H1 (cell line): ENCODE data around the gene RNF220. TPM values are rescaled to one million over a fixed set of nuclear protein-coding genes. Genes with fewer than 3 reads are reported as not detected.
A peak's percentile ranks its signal among the peaks of the same experiment; 100 is the strongest.

ENCODE experiments used
- CTCF ChIA-PET: fragments of 300-600 bp; sonication (Branson Sonifier 250); formaldehyde crosslinking; loops from one replicate; lab custom pipeline; 2021; ENCODE audit not compliant: partially characterized antibody; lab: Charles Lee
- POLR2A ChIA-PET: fragments of 300-600 bp; sonication (Branson Sonifier 250); formaldehyde crosslinking; loops from one replicate; lab custom pipeline; 2021; ENCODE audit warnings: inconsistent platforms; ENCODE audit not compliant: partially characterized antibody; lab: Charles Lee
- DNase-seq, 2 experiments: peaks; one replicate each; pipeline versions ENCODE4 v3.0.0 to v3.0.0-alpha.2; 2010 to 2022; ENCODE audit warnings: low spot score in 2 of 2, low read depth in 1 of 2, mixed read lengths in 1 of 2
- FAIRE-seq: peaks from 2 replicates; lab custom pipeline; 2011; peaks lifted over from hg19 to GRCh38; lab: Jason Lieb, UNC
- H2AFZ ChIP-seq: 2 replicates; pipeline ENCODE4 v1.8.1; 2012; ENCODE audit warnings: low read length, inconsistent platforms
- H2AK5ac ChIP-seq: 2 replicates; pipeline ENCODE4 v1.6.1; 2013; ENCODE audit warnings: low read depth, low read length
- H2BK120ac ChIP-seq: replicated peaks from 2 replicates; pipeline ENCODE3; 2013; ENCODE audit warnings: low read depth, low read length, inconsistent platforms
- H2BK12ac ChIP-seq: 2 replicates; pipeline ENCODE4 v1.6.1; 2013; ENCODE audit warnings: low read depth, low read length
- H2BK15ac ChIP-seq: 2 replicates; pipeline ENCODE4 v1.6.1; 2013; ENCODE audit warnings: low read length
- H2BK20ac ChIP-seq: 2 replicates; pipeline ENCODE4 v1.6.1; 2013; ENCODE audit warnings: low read length
- H2BK5ac ChIP-seq: 2 replicates; pipeline ENCODE4 v1.6.1; 2013; ENCODE audit warnings: low read depth, low read length
- H3K14ac ChIP-seq: 2 replicates; pipeline ENCODE4 v1.6.1; 2013; ENCODE audit warnings: inconsistent platforms; ENCODE audit not compliant: insufficient read length
- H3K18ac ChIP-seq: 2 replicates; pipeline ENCODE4 v1.6.1; 2013; ENCODE audit warnings: low read length; ENCODE audit errors: extremely low read depth
- H3K23ac ChIP-seq: 2 replicates; pipeline ENCODE4 v1.6.1; 2013; ENCODE audit warnings: inconsistent platforms; ENCODE audit not compliant: insufficient read length
- H3K23me2 ChIP-seq: 2 replicates; pipeline ENCODE4 v1.6.1; 2013; ENCODE audit warnings: low read depth, low read length
- H3K27ac ChIP-seq: 2 replicates; pipeline ENCODE4 v1.6.1; 2011; ENCODE audit warnings: low read depth, low read length, inconsistent platforms
- H3K27me3 ChIP-seq, 4 experiments: replicated peaks in 1 of 4; 1 replicate in 1 of 4; 2 replicates in 3 of 4; pipeline versions ENCODE4 v1.6.1 to v1.8.1; 2011 to 2013; ENCODE audit warnings: low read length in 3 of 4, mild to moderate bottlenecking in 3 of 4, inconsistent platforms in 2 of 4, mixed read lengths in 2 of 4, moderate library complexity in 1 of 4; ENCODE audit not compliant: control insufficient read depth in 3 of 4, insufficient read depth in 3 of 4; ENCODE audit errors: extremely low read depth in 1 of 4
- H3K36me3 ChIP-seq, 4 experiments: 2 replicates each; pipeline versions ENCODE4 v1.6.1 to v1.8.1; 2011 to 2013; ENCODE audit warnings: mild to moderate bottlenecking in 4 of 4, low read length in 3 of 4, moderate library complexity in 2 of 4, control low read depth in 1 of 4, inconsistent platforms in 1 of 4; ENCODE audit not compliant: insufficient read depth in 4 of 4, control insufficient read depth in 2 of 4
- H3K4ac ChIP-seq: replicated peaks from 2 replicates; pipeline ENCODE3; 2013; ENCODE audit warnings: low read length, low read depth, mixed read lengths, inconsistent platforms; ENCODE audit not compliant: insufficient read length
- H3K4me1 ChIP-seq, 4 experiments: replicated peaks in 1 of 4; 1 replicate in 1 of 4; 2 replicates in 3 of 4; pipeline versions ENCODE4 v1.6.1 to v1.8.1; 2011 to 2013; ENCODE audit warnings: low read length in 3 of 4, inconsistent platforms in 2 of 4, mixed read lengths in 1 of 4; ENCODE audit not compliant: insufficient read depth in 4 of 4, control insufficient read depth in 3 of 4
- H3K4me2 ChIP-seq, 2 experiments: 2 replicates each; pipeline versions ENCODE4 v1.6.1 to v1.8.1; 2011 to 2013; ENCODE audit warnings: low read depth in 2 of 2, low read length in 2 of 2, control low read depth in 1 of 2, inconsistent platforms in 1 of 2, mild to moderate bottlenecking in 1 of 2; ENCODE audit not compliant: insufficient read depth in 1 of 2
- H3K4me3 ChIP-seq, 4 experiments: fragments of 200-600, 300-600 bp in 1 of 4; sonication (generic), shearing (Covaris generic), sonication (Bioruptor Twin) in 1 of 4; 2 replicates each; pipeline versions ENCODE4 v1.5.1 to v1.8.1; 2011 to 2016; ENCODE audit warnings: low read length in 4 of 4, low read depth in 3 of 4, control low read depth in 2 of 4, inconsistent platforms in 2 of 4, mild to moderate bottlenecking in 2 of 4, mixed read lengths in 1 of 4, moderate library complexity in 1 of 4; ENCODE audit not compliant: insufficient read depth in 2 of 4; ENCODE audit errors: extremely low read depth in 1 of 4
- H3K56ac ChIP-seq: replicated peaks from 2 replicates; pipeline ENCODE3; 2013; ENCODE audit warnings: low read depth, mild to moderate bottlenecking, mixed read lengths, low read length, inconsistent platforms; ENCODE audit not compliant: insufficient read length
- H3K79me1 ChIP-seq: 2 replicates; pipeline ENCODE4 v1.6.1; 2013; ENCODE audit warnings: low read depth, low read length, control low read depth
- H3K79me2 ChIP-seq, 2 experiments: 2 replicates each; pipeline versions ENCODE4 v1.6.1 to v1.8.1; 2012 to 2013; ENCODE audit warnings: low read length in 2 of 2, mild to moderate bottlenecking in 2 of 2, inconsistent platforms in 1 of 2; ENCODE audit not compliant: insufficient read depth in 2 of 2, control insufficient read depth in 1 of 2
- H3K9ac ChIP-seq, 4 experiments: replicated peaks in 1 of 4; 1 replicate in 1 of 4; 2 replicates in 3 of 4; pipeline versions ENCODE4 v1.6.1 to v1.8.1; 2011 to 2013; ENCODE audit warnings: low read depth in 3 of 4, low read length in 3 of 4, control low read depth in 2 of 4, mild to moderate bottlenecking in 2 of 4, moderate library complexity in 2 of 4, inconsistent platforms in 1 of 4; ENCODE audit errors: extremely low read depth in 1 of 4
- H3K9me3 ChIP-seq, 2 experiments: 2 replicates each; pipeline versions ENCODE4 v1.6.1 to v1.8.1; 2012 to 2013; ENCODE audit warnings: mild to moderate bottlenecking in 2 of 2, moderate library complexity in 2 of 2, control low read depth in 1 of 2, inconsistent platforms in 1 of 2, low read depth in 1 of 2, low read length in 1 of 2, mixed read lengths in 1 of 2; ENCODE audit not compliant: insufficient read depth in 2 of 2
- H4K20me1 ChIP-seq, 2 experiments: replicated peaks in 1 of 2; 2 replicates each; pipeline versions ENCODE3 to v1.8.1; 2011 to 2013; ENCODE audit warnings: inconsistent platforms in 2 of 2, low read length in 2 of 2, mild to moderate bottlenecking in 1 of 2; ENCODE audit not compliant: insufficient read depth in 2 of 2, control insufficient read depth in 1 of 2
- H4K5ac ChIP-seq: 2 replicates; pipeline ENCODE4 v1.6.1; 2013; ENCODE audit warnings: low read length, low read depth, mixed read lengths, inconsistent platforms; ENCODE audit not compliant: insufficient read length
- H4K8ac ChIP-seq: 2 replicates; pipeline ENCODE4 v1.8.0; 2013; ENCODE audit warnings: mild to moderate bottlenecking, moderate library complexity, low read length, inconsistent platforms; ENCODE audit not compliant: insufficient read depth; ENCODE audit errors: extremely low read depth
- H4K91ac ChIP-seq: replicated peaks from 2 replicates; pipeline ENCODE3; 2013; ENCODE audit warnings: low read length, mixed read lengths, inconsistent platforms; ENCODE audit not compliant: insufficient read length
- ASH2L ChIP-seq: fragments of 200-600, 300-600 bp; sonication (generic); IDR thresholded peaks from one replicate; pipeline ENCODE4 v1.7.1; 2017; ENCODE audit warnings: low read length
- CHD1 ChIP-seq: IDR thresholded peaks from 2 replicates; pipeline ENCODE4 v1.6.1; 2012; ENCODE audit warnings: low read depth, low read length, improper control_type of control experiment
- CTBP2 ChIP-seq: IDR thresholded peaks from 2 replicates; pipeline ENCODE4 v1.7.0; 2011; ENCODE audit warnings: borderline replicate concordance, mild to moderate bottlenecking, moderate library complexity, mixed read lengths, low read length; ENCODE audit not compliant: insufficient read depth, insufficient read length
- FOSL1 ChIP-seq: IDR thresholded peaks from 2 replicates; pipeline ENCODE4 v1.6.1; 2011; ENCODE audit warnings: mild to moderate bottlenecking, low read depth, low read length, moderate library complexity; ENCODE audit not compliant: insufficient read depth
- KDM4A ChIP-seq: IDR thresholded peaks from one replicate; pipeline ENCODE4 v1.7.1; 2012; ENCODE audit warnings: low read depth, mild to moderate bottlenecking, moderate library complexity, low read length, inconsistent platforms; ENCODE audit not compliant: severe bottlenecking
- KDM5A ChIP-seq: fragments of 200-600 bp; IDR thresholded peaks from 2 replicates; pipeline ENCODE4 v1.7.1; 2012; ENCODE audit warnings: mild to moderate bottlenecking, low read length, inconsistent platforms, mixed read lengths
- SIN3A ChIP-seq, 2 experiments: IDR thresholded peaks in 1 of 2; conservative IDR thresholded peaks in 1 of 2; 2 replicates each; pipeline ENCODE4 v1.6.1; 2011 to 2012; ENCODE audit warnings: low read length in 2 of 2, improper control_type of control experiment in 1 of 2, low read depth in 1 of 2, mild to moderate bottlenecking in 1 of 2
- SIRT6 ChIP-seq: IDR thresholded peaks from one replicate; pipeline ENCODE4 v1.7.1; 2012; ENCODE audit warnings: low read length, inconsistent platforms
- SIX5 ChIP-seq: IDR thresholded peaks from 2 replicates; pipeline ENCODE4 v1.6.1; 2011; ENCODE audit warnings: mild to moderate bottlenecking, low read depth, low read length
- SUZ12 ChIP-seq: fragments of 200-600 bp; sonication (generic); IDR thresholded peaks from 2 replicates; pipeline ENCODE4 v1.6.1; 2012; ENCODE audit warnings: mild to moderate bottlenecking, inconsistent platforms, low read length, moderate library complexity, mixed read lengths
- USF2 ChIP-seq: IDR thresholded peaks from 2 replicates; pipeline ENCODE4 v1.6.1; 2011; ENCODE audit warnings: low read length, improper control_type of control experiment
- YY1 ChIP-seq: IDR thresholded peaks from 2 replicates; pipeline ENCODE4 v1.6.1; 2011; ENCODE audit warnings: low read depth, mild to moderate bottlenecking, low read length
- WGBS, 2 experiments: shearing (Covaris generic) in 1 of 2; methylation state at CpG; one replicate each; pipeline versions ENCODE4 v1.1.6 to v1.1.7; 2013 to 2015; ENCODE audit warnings: low lambda C conversion rate in 2 of 2, mixed read lengths in 2 of 2, inconsistent platforms in 1 of 2, low coverage in 1 of 2, missing lambda C conversion rate in 1 of 2; ENCODE audit not compliant: insufficient replicate concordance in 2 of 2, insufficient coverage in 1 of 2, insufficient read length in 1 of 2; ENCODE audit errors: extremely low coverage in 1 of 2, missing lambda C conversion rate in 1 of 2; 5-methylcytosine and 5-hydroxymethylcytosine counted together
- polyA plus RNA-seq, 7 experiments: library from polyadenylated mRNA; depleted of rRNA in 3 of 7; stranded (reverse) in 5 of 7; unstranded in 2 of 7; fragments of >200 nt in 5 of 7; fragments of 200-250 nt in 2 of 7; gene quantifications; 1 replicate in 5 of 7; 2 replicates in 1 of 7; 4 replicates in 1 of 7; pipeline versions ENCODE4 v1.2.1 to v1.2.3, GENCODE V29; 2011 to 2013; ENCODE audit warnings: missing spikeins in 2 of 7, mixed read lengths in 2 of 7
- total RNA-seq: library from RNA; stranded (reverse); fragmentation: NEBNext Ultra II Directional; extraction: Animal tissue kit (Norgen Biotek cat#: 25700); gene quantifications from 2 replicates; pipeline ENCODE4 v1.2.1, GENCODE V29; 2021

The RNF220 gene
- total and polyA plus RNA-seq, 2 of the 8 experiments (the other 6 are each of a cell fraction or from before 2014, with no cell fraction given), result 123 to 160 TPM

GRCh38 chr1:44424747-44425146 lies 19.7 kb downstream of the RNF220 start:
- Histone ChIP-seq H2BK120ac (no peak overlapping the region), H4K91ac (no peak overlapping the region), H3K27ac (no peak overlapping the region), H3K14ac (no peak overlapping the region), H4K20me1 (peaks cover 3 to 10% of the 10 kb centered on the region in 2 experiments), H2BK12ac (peak overlapping the region; percentile 18; the same call in 1 of the 2 replicates), H3K4me1 (peaks cover 5 to 40% (median 25%) of the 10 kb centered on the region in 4 experiments), H3K27me3 (no peaks in the 10 kb centered on the region; a peak in 1 of 7 replicates), H4K5ac (no peak overlapping the region), H3K79me2 (peaks cover 0 to 30% of the 10 kb centered on the region in 2 experiments; a peak in 3 of 4 replicates), H4K8ac (no peak overlapping the region), H3K23me2 (peaks cover 2% of the 10 kb centered on the region; the same call in 1 of the 2 replicates), H3K36me3 (no peaks in the 10 kb centered on the region), H2BK15ac (no peak overlapping the region), H2BK20ac (no peak overlapping the region), H3K79me1 (no peaks in the 10 kb centered on the region; the same call in 1 of the 2 replicates), H3K4me2 (peak overlapping the region; percentile 23 to 35; a peak in 1 of 4 replicates), H3K56ac (no peak overlapping the region), H3K4me3 (no peak overlapping the region), H3K23ac (no peak overlapping the region), H3K9ac (no peak overlapping the region), H3K4ac (no peak overlapping the region), H2AFZ (no peak overlapping the region), H2BK5ac (0 out of 2 replicates have a peak overlapping the region, but pooled peaks have one; percentile 6), H3K9me3 (no peaks in the 10 kb centered on the region), H2AK5ac (no peak overlapping the region), H3K18ac (no peak overlapping the region)
- ChIA-PET CTCF (interaction anchor here (0.5 to 2.8 kb wide), 18 partner anchors 11 to 314 kb away, joined by 3 to 10 read pairs (median 4); no protein-coding TSS in a partner anchor), POLR2A (interaction anchor here (0.6 to 1.9 kb wide), 3 partner anchors 14 to 76 kb away, joined by 3 to 7 read pairs (median 3); no protein-coding TSS in a partner anchor)
- no peak for FAIRE-seq
- TF ChIP-seq CHD1, result no peak
- no peak for TF ChIP-seq FOSL1
- no peak for TF ChIP-seq KDM4A
- no peak for TF ChIP-seq USF2
- TF ChIP-seq KDM5A, result no peak
- TF ChIP-seq SIX5, result no peak
- no peak for TF ChIP-seq SIRT6
- TF ChIP-seq SUZ12, result no peak
- no peak for TF ChIP-seq CTBP2
- no peak for TF ChIP-seq YY1
- TF ChIP-seq ASH2L, result no peak
- TF ChIP-seq SIN3A (conservative IDR thresholded peaks at IDR 0.05 in 1 of 2, IDR thresholded peaks at IDR 0.05 in 1 of 2; ENCODE audit: low read depth in 1 of 2, low read length in 2 of 2), result no peak
- WGBS, 2 experiments, result 74% methylated on average over 9 of the region's 9 CpGs; no CpG with 5 or more reads in 1 of the 2 experiments
- DNase-seq, result no peak
